Measurements from ENCODE around the gene IGFBP2.

IGFBP2 gene

GRCh38 chr2:216615298-216616082, 17.7 kb upstream of the IGFBP2 start:
- no peak for DNase-seq (ENCODE audit: low read depth)

- DNase-seq (ENCODE audit: low read depth) = no peak
Measured at GRCh38 chr2:216616083-216616678, 17.0 kb upstream of the IGFBP2 start.

GRCh38 chr2:216617159-216617815, 15.9 kb upstream of the IGFBP2 start:
- no peak for DNase-seq (ENCODE audit: low read depth)

- DNase-seq (ENCODE audit: low read depth) = no peak
Measured at GRCh38 chr2:216618785-216619184, 14.4 kb upstream of the IGFBP2 start.

- peak; percentile 69 for DNase-seq (ENCODE audit: low read depth)
Measured at GRCh38 chr2:216619411-216620393, 13.5 kb upstream of the IGFBP2 start.

GRCh38 chr2:216620786-216621185, 12.4 kb upstream of the IGFBP2 start:
- DNase-seq (ENCODE audit: low read depth) = peak; percentile 74

- no peak for DNase-seq (ENCODE audit: low read depth)
Measured at GRCh38 chr2:216621292-216621691, 11.9 kb upstream of the IGFBP2 start.

- DNase-seq (ENCODE audit: low read depth) = no peak
Measured at GRCh38 chr2:216622526-216622925, 10.7 kb upstream of the IGFBP2 start.

- no peak for DNase-seq (ENCODE audit: low read depth)
Measured at GRCh38 chr2:216624251-216624650, 9.0 kb upstream of the IGFBP2 start.

GRCh38 chr2:216626168-216626874, 6.9 kb upstream of the IGFBP2 start:
- DNase-seq (ENCODE audit: low read depth) = no peak

GRCh38 chr2:216626875-216627245, 6.4 kb upstream of the IGFBP2 start:
- no peak for DNase-seq (ENCODE audit: low read depth)

GRCh38 chr2:216629784-216630183, 3.4 kb upstream of the IGFBP2 start:
- no peak for DNase-seq (ENCODE audit: low read depth)

- no peak for DNase-seq (ENCODE audit: low read depth)
Measured at GRCh38 chr2:216632346-216632951, 771 bp upstream of the IGFBP2 start.

GRCh38 chr2:216633616-216634369, 573 bp downstream of the IGFBP2 start:
- DNase-seq (ENCODE audit: low read depth) = no peak

- peak; percentile 37 for DNase-seq (ENCODE audit: low read depth)
Measured at GRCh38 chr2:216634370-216635148, 1.3 kb downstream of the IGFBP2 start.

GRCh38 chr2:216635171-216635570, 2.0 kb downstream of the IGFBP2 start:
- DNase-seq (ENCODE audit: low read depth) = peak; percentile 43

GRCh38 chr2:216635701-216636550, 2.7 kb downstream of the IGFBP2 start:
- peak; percentile 37 for DNase-seq (ENCODE audit: low read depth)
